Pancreas (tissue), 10 donors: Measurements from ENCODE around the gene SLC6A13. TPM values are rescaled to one million over a fixed set of nuclear protein-coding genes. Genes with fewer than 3 reads are reported as not detected.
A peak's percentile ranks its signal among the peaks of the same experiment; 100 is the strongest.

Experiments used
- ATAC-seq, 4 donors: fragments of 200-7000 bp; cut with Tn5 transposase; one replicate each; pipeline versions ENCODE4 v1.8.0 to v1.9.1; 2020; ENCODE audit warnings: mild to moderate bottlenecking in 4 of 4, moderate library complexity in 4 of 4
- DNase-seq, 6 donors: peaks; one replicate each; pipeline ENCODE4 v3.0.0-alpha.2; 2020
- FAIRE-seq: peaks from 2 replicates; lab custom pipeline; 2012; peaks lifted over from hg19 to GRCh38; lab: Jason Lieb, UNC
- H3K27ac ChIP-seq, 4 donors: fragments of 200-600 bp; sonication (generic); 1 replicate in 3 of 4; 2 replicates in 1 of 4; pipeline versions ENCODE4 v1.5.0 to v1.8.0; 2020
- H3K27me3 ChIP-seq, 4 donors: fragments of 200-600 bp; one replicate each; pipeline ENCODE4 v1.8.0; 2021
- H3K36me3 ChIP-seq, 3 donors: fragments of 200-600 bp; sonication (generic) in 1 of 3; one replicate each; pipeline versions ENCODE4 v1.5.0 to v1.8.0; 2020 to 2021
- H3K4me1 ChIP-seq, 3 donors: fragments of 200-600 bp; one replicate each; pipeline ENCODE4 v1.8.0; 2021
- H3K4me3 ChIP-seq, 4 donors: fragments of 200-600 bp; sonication (generic) in 2 of 4; one replicate each; pipeline versions ENCODE4 v1.5.0 to v1.8.0; 2020 to 2021
- H3K9me3 ChIP-seq, 4 donors: fragments of 200-600 bp; one replicate each; pipeline ENCODE4 v1.8.0; 2021
- CTCF ChIP-seq, 4 donors: fragments of 200-600 bp; sonication (generic) in 3 of 4; IDR thresholded peaks; one replicate each; pipeline versions ENCODE4 v1.5.0 to v1.8.0; 2021; ENCODE audit warnings: antibody characterized with exemption in 4 of 4
- WGBS, 2 donors: extraction: QIAGEN DNeasy Blood & Tissue Kit; methylation state at CpG; one replicate each; pipeline ENCODE4 v1.1.7; 2013; 5-methylcytosine and 5-hydroxymethylcytosine counted together
- intact Hi-C, 3 donors: fragments of 100-400 bp; cut with DNase I; formaldehyde crosslinking; loops; one replicate each; pipeline versions ENCODE4 v1.11.1 to v1.14.2; 2022
- polyA plus RNA-seq, 2 donors: library from polyadenylated mRNA; stranded (reverse); fragments of 200-250 nt; gene quantifications; one replicate each; pipeline ENCODE4 v1.2.3, GENCODE V29; 2013
- total RNA-seq, 6 donors: library from RNA; stranded (reverse); fragmentation: NEBNext Ultra II Directional in 4 of 6; extraction: Animal tissue kit (Norgen Biotek cat#: 25700) in 4 of 6; gene quantifications; one replicate each; pipeline versions ENCODE4 v1.2.1 to v1.2.4, GENCODE V29; 2021 to 2023
- donor health status: healthy with polysubstance abuse.
- donor health status: DM: no; HTN: no; CAD: no; lungs with moderate emphysema.
- donor health status: DM: no; HTN: no; CAD: no.
- donor health status: control.
- donor health status: control.
- donor health status: Bipolar disorder and iron deficiency.
- donor health status: DM: yes; HTN: yes; CAD: no.
- donor health status: DM: no; HTN: no; CAD: no.
- donor health status: DM: no; HTN: no; CAD: no.
- donor health status: DM: yes; HTN: yes; CAD: no.

Gene SLC6A13
- total and polyA plus RNA-seq, 8 donors: 0.23 to 0.35 (median 0.29) TPM; not detected in 4

GRCh38 chr12:207804-208203 lies 54.8 kb downstream of the SLC6A13 start:
- intact Hi-C loops: no loop called here
- ATAC-seq (no peak), FAIRE-seq (no peak), DNase-seq (peak in 1 of 6 donors; percentile 51)
- Histone ChIP-seq H3K27me3 (no peaks in the 10 kb centered on the region), H3K4me1 (peaks cover 0 to 6% (median 3%) of the 10 kb centered on the region in 3 donors), H3K27ac (no peak overlapping the region), H3K4me3 (no peak overlapping the region), H3K36me3 (no peaks in the 10 kb centered on the region), H3K9me3 (no peaks in the 10 kb centered on the region)
- no peak for TF ChIP-seq CTCF (IDR thresholded peaks at IDR 0.05)
- WGBS, 2 donors: 90 to 92% methylated on average over 10 of the region's 10 CpGs

GRCh38 chr12:206746-207440 lies 55.7 kb downstream of the SLC6A13 start:
- Histone ChIP-seq H3K4me3 (no peak overlapping the region), H3K27me3 (no peaks in the 10 kb centered on the region), H3K36me3 (no peaks in the 10 kb centered on the region), H3K9me3 (no peaks in the 10 kb centered on the region), H3K27ac (no peak overlapping the region), H3K4me1 (peaks cover 0 to 4% (median 0%) of the 10 kb centered on the region in 3 donors)
- ATAC-seq (no peak), DNase-seq (peak in 1 of 6 donors; percentile 29), FAIRE-seq (no peak)
- intact Hi-C loops: no loop called here
- no peak for TF ChIP-seq CTCF (IDR thresholded peaks at IDR 0.05)
- 89 to 93% methylated on average over 21 of the region's 21 CpGs for WGBS, 2 donors

- H3K4me3 ChIP-seq: no peak overlapping the region
- no peaks in the 10 kb centered on the region for H3K27me3 ChIP-seq
- intact Hi-C loops: no loop called here
- TF ChIP-seq CTCF (IDR thresholded peaks at IDR 0.05): no peak
- DNase-seq: peak in 1 of 6 donors; percentile 3
- ATAC-seq: no peak
- H3K27ac ChIP-seq: no peak overlapping the region
- WGBS, 2 donors: 73 to 79% methylated on average over 4 of the region's 4 CpGs
- no peaks in the 10 kb centered on the region for H3K9me3 ChIP-seq
- no peak for FAIRE-seq
- no peaks in the 10 kb centered on the region for H3K36me3 ChIP-seq
- peaks cover 0 to 4% (median 0%) of the 10 kb centered on the region in 3 donors for H3K4me1 ChIP-seq
Observed at GRCh38 chr12:205026-205425, 57.6 kb downstream of the SLC6A13 start.

GRCh38 chr12:204261-204678 lies 58.4 kb downstream of the SLC6A13 start:
- Histone ChIP-seq H3K4me1 (peaks cover 0 to 4% (median under 1%) of the 10 kb centered on the region in 3 donors), H3K27me3 (no peaks in the 10 kb centered on the region), H3K9me3 (no peaks in the 10 kb centered on the region), H3K36me3 (no peaks in the 10 kb centered on the region), H3K4me3 (peak overlapping the region in 1 of 4 donors; percentile 47), H3K27ac (no peak overlapping the region)
- FAIRE-seq (no peak), DNase-seq (peak in 1 of 6 donors; percentile 61), ATAC-seq (no peak)
- TF ChIP-seq CTCF (IDR thresholded peaks at IDR 0.05): no peak
- intact Hi-C loops: no loop called here
- 87 to 94% methylated on average over 10 to 11 of the region's 11 CpGs for WGBS, 2 donors
